Smooth muscle cell of the brain vasculature (primary cell): ENCODE results near the gene ARHGEF4.
"Not testable (repeated sequence)": the region's sequence is repeated elsewhere in the genome, so short reads cannot be mapped to it uniquely, and the experiment has no call there.

Experiments
- DNase-seq: peaks from one replicate; pipeline ENCODE4 v3.0.0-alpha.2; 2012; ENCODE audit warnings: low read depth, low spot score

Gene ARHGEF4

GRCh38 chr2:130884503-130884902, 47.8 kb downstream of the ARHGEF4 start:
- DNase-seq = no peak

- no peak for DNase-seq
Measured at GRCh38 chr2:130887643-130888042, 50.9 kb downstream of the ARHGEF4 start.

GRCh38 chr2:130890941-130891669, 54.4 kb downstream of the ARHGEF4 start:
- DNase-seq = no peak

- DNase-seq = no peak
Measured at GRCh38 chr2:130891966-130892365, 55.3 kb downstream of the ARHGEF4 start.

GRCh38 chr2:130892793-130893785, 56.4 kb downstream of the ARHGEF4 start:
- DNase-seq = no peak

GRCh38 chr2:130894326-130894942, 57.7 kb downstream of the ARHGEF4 start:
- DNase-seq = no peak

- no peak for DNase-seq
Measured at GRCh38 chr2:130896813-130897212, 60.1 kb downstream of the ARHGEF4 start.

- no peak for DNase-seq
Measured at GRCh38 chr2:130898553-130898952, 61.8 kb downstream of the ARHGEF4 start.

- DNase-seq = no peak
Measured at GRCh38 chr2:130899306-130899705, 62.6 kb downstream of the ARHGEF4 start.

- DNase-seq = no peak
Measured at GRCh38 chr2:130901061-130901460, 64.3 kb downstream of the ARHGEF4 start.

GRCh38 chr2:130901626-130902025, 64.9 kb downstream of the ARHGEF4 start:
- not testable (repeated sequence) for DNase-seq

GRCh38 chr2:130908832-130909231, 72.1 kb downstream of the ARHGEF4 start:
- no peak for DNase-seq

- DNase-seq = no peak
Measured at GRCh38 chr2:130910931-130911330, 74.2 kb downstream of the ARHGEF4 start.

- no peak for DNase-seq
Measured at GRCh38 chr2:130911482-130911881, 74.8 kb downstream of the ARHGEF4 start.

GRCh38 chr2:130911996-130912395, 75.3 kb downstream of the ARHGEF4 start:
- no peak for DNase-seq

GRCh38 chr2:130912471-130912870, 75.8 kb downstream of the ARHGEF4 start:
- DNase-seq = no peak

- DNase-seq = no peak
Measured at GRCh38 chr2:130913891-130914290, 77.2 kb downstream of the ARHGEF4 start.

GRCh38 chr2:130915149-130915548, 78.4 kb downstream of the ARHGEF4 start:
- no peak for DNase-seq

GRCh38 chr2:130915595-130916437, 79.1 kb downstream of the ARHGEF4 start:
- no peak for DNase-seq

GRCh38 chr2:130916438-130916705, 79.7 kb downstream of the ARHGEF4 start:
- no peak for DNase-seq

GRCh38 chr2:130917006-130917688, 80.4 kb downstream of the ARHGEF4 start:
- no peak for DNase-seq
